Measurements from ENCODE around the gene UBE2G2. TPM values are rescaled to one million over a fixed set of nuclear protein-coding genes. Genes with fewer than 3 reads are reported as not detected.

The UBE2G2 gene
- total RNA-seq, 3 donors from 2014 or later = 64.2 to 85.4 (median 66.8) TPM

DNA sequence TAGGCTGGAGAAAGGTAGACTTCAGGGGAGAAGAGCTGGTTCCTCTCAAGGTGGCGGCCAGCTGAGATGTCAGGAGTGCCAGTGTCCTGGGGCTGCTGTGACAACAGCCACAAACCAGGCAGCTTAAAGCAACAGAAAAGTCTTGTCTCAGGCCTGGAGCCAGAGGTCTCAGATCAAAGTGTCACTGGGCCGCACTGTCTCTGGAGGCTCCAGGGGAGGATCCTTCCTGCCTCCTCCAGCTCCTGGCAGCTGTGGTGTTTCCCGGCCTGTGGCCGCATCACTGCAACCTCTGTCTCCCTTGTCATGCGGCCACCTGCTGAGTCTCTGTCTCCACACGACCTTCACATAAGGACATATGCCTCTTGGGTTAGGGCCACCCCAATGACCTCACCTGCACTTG is 65.8 kb downstream of the UBE2G2 start:
- H3K9me3 ChIP-seq = peaks cover 10% of the 10 kb centered on the region
- DNase-seq (no peak), ATAC-seq (no peak)
- no peaks in the 10 kb centered on the region for H3K36me3 ChIP-seq (ENCODE audit: low read depth)
- TF ChIP-seq CTCF (IDR thresholded peaks at IDR 0.05) = no peak
- no peaks in the 10 kb centered on the region for H3K4me1 ChIP-seq (ENCODE audit: low read depth)
- intact Hi-C loops (cut with DNase I, micrococcal nuclease) = no loop called here
- no peak overlapping the region for H3K4me3 ChIP-seq

GRCh38 chr21:44734841-44735240 is 66.8 kb downstream of the UBE2G2 start:
- Histone ChIP-seq H3K4me1 (ENCODE audit: low read depth) (no peaks in the 10 kb centered on the region), H3K4me3 (no peak overlapping the region), H3K36me3 (ENCODE audit: low read depth) (no peaks in the 10 kb centered on the region), H3K9me3 (peaks cover 10% of the 10 kb centered on the region)
- no peak for DNase-seq
- TF ChIP-seq CTCF (IDR thresholded peaks at IDR 0.05) = no peak
- intact Hi-C loops (cut with DNase I, micrococcal nuclease) = no loop called here
- no peak for ATAC-seq

- ATAC-seq = no peak
Observed at GRCh38 chr21:44734026-44734745, 67.4 kb downstream of the UBE2G2 start.

GRCh38 chr21:44732956-44733355 is 68.7 kb downstream of the UBE2G2 start:
- intact Hi-C loops (cut with DNase I, micrococcal nuclease) = no loop called here
- Histone ChIP-seq H3K4me1 (ENCODE audit: low read depth) (no peaks in the 10 kb centered on the region), H3K36me3 (ENCODE audit: low read depth) (no peaks in the 10 kb centered on the region), H3K4me3 (no peak overlapping the region), H3K9me3 (peaks cover 4% of the 10 kb centered on the region)
- no peak for DNase-seq
- no peak for TF ChIP-seq CTCF (IDR thresholded peaks at IDR 0.05)
- no peak for ATAC-seq

More at GRCh38 chr21:44734026-44734745, 67.4 kb downstream of the UBE2G2 start:
- H3K9me3 ChIP-seq = peaks cover 10% of the 10 kb centered on the region
- DNase-seq = no peak
- TF ChIP-seq CTCF (IDR thresholded peaks at IDR 0.05) = no peak
- no peak overlapping the region for H3K4me3 ChIP-seq
- intact Hi-C loops (cut with DNase I, micrococcal nuclease) = no loop called here
- H3K4me1 ChIP-seq (ENCODE audit: low read depth) = no peaks in the 10 kb centered on the region
- H3K36me3 ChIP-seq (ENCODE audit: low read depth) = no peaks in the 10 kb centered on the region

DNA sequence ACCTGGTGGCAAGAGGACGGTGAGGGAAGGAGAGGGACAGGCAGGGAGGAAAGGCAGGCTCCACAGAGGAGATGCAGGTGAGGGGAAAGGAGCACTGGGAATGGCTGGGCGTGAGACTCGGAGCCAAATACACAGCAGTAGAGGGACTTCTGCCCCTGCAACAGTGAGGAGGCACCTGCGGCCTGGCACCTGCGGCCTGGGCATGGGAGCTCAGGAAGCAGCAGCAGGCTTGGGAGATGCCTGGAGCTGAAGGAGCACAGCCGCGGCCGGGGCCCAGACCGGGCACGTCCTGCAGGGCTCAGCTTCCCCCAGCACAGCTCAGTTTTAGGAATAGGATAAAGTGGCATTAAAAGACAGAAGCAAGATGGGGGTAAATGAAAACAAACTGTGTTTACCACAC is 69.4 kb downstream of the UBE2G2 start:
- H3K9me3 ChIP-seq = no peaks in the 10 kb centered on the region

More for the DNA sequence above, 69.4 kb downstream of the UBE2G2 start:
- no peak for DNase-seq
- TF ChIP-seq CTCF (IDR thresholded peaks at IDR 0.05) = no peak
- Histone ChIP-seq H3K36me3 (ENCODE audit: low read depth) (no peaks in the 10 kb centered on the region), H3K4me3 (no peak overlapping the region), H3K4me1 (ENCODE audit: low read depth) (no peaks in the 10 kb centered on the region)
- intact Hi-C loops (cut with DNase I, micrococcal nuclease) = no loop called here
- no peak for ATAC-seq
